A549 (cell line): Measurements from ENCODE around the gene C19orf81. TPM values are rescaled to one million over a fixed set of nuclear protein-coding genes. Genes with fewer than 3 reads are reported as not detected.

ENCODE experiments used
- ATAC-seq, 2 experiments: fragments of 200-7000 bp in 1 of 2; fragments of >200 bp in 1 of 2; cut with Nextera tagmentation in 1 of 2; cut with Tn5 transposase in 1 of 2; 3 replicates each; pipeline versions ENCODE4 v1.8.0 to v1.9.1; 2018 to 2020; ENCODE audit warnings: mild to moderate bottlenecking in 1 of 2, moderate library complexity in 1 of 2
- CTCF ChIA-PET: fragments of 300-600 bp; sonication (Branson Sonifier 250); formaldehyde crosslinking; extraction: SDS; loops from one replicate; lab custom pipeline; 2021; ENCODE audit warnings: antibody characterized with exemption, inconsistent platforms; lab: Yijun Ruan, JAX
- POLR2A ChIA-PET: fragments of 350-600 bp; formaldehyde crosslinking; extraction: SDS; loops from one replicate; lab custom pipeline; 2021; ENCODE audit warnings: antibody characterized with exemption, inconsistent platforms; lab: Yijun Ruan, JAX
- DNase-seq, 2 experiments: peaks; one replicate each; pipeline versions ENCODE4 v3.0.0 to v3.0.0-alpha.2; 2011 to 2016; ENCODE audit warnings: low read depth in 1 of 2, low spot score in 1 of 2
- FAIRE-seq: peaks from 2 replicates; lab custom pipeline; 2011; peaks lifted over from hg19 to GRCh38; lab: Jason Lieb, UNC
- H3K27ac ChIP-seq, 2 experiments: fragments of >200 bp; sonication (Bioruptor Twin); formaldehyde crosslinking; 3 replicates each; pipeline ENCODE4 v1.5.1; 2016 to 2017
- H3K4me1 ChIP-seq: fragments of >200 bp; sonication (Bioruptor Twin); formaldehyde crosslinking; 3 replicates; pipeline ENCODE4 v1.6.1; 2016
- H3K4me2 ChIP-seq: fragments of >200 bp; sonication (Bioruptor Twin); formaldehyde crosslinking; 3 replicates; pipeline ENCODE4 v1.6.1; 2016
- H3K4me3 ChIP-seq: fragments of >200 bp; sonication (Bioruptor Twin); formaldehyde crosslinking; 3 replicates; pipeline ENCODE4 v1.5.1; 2016
- H3K9me3 ChIP-seq: fragments of >200 bp; sonication (Bioruptor Twin); formaldehyde crosslinking; 3 replicates; pipeline ENCODE4 v1.6.1; 2016
- ATOH8 ChIP-seq: fragments of 250-450 bp; sonication (Bioruptor Pico); IDR thresholded peaks from 2 replicates; pipeline ENCODE4 v1.5.0; 2020; ENCODE audit warnings: low read depth, mild to moderate bottlenecking, moderate library complexity
- BHLHE40 ChIP-seq: IDR thresholded peaks from 2 replicates; pipeline ENCODE4 v1.6.1; 2012; ENCODE audit warnings: low read depth, low read length, inconsistent platforms
- CHD2 ChIP-seq: fragments of 150-350 bp; IDR thresholded peaks from 2 replicates; pipeline ENCODE4 v1.6.1; 2014; ENCODE audit warnings: low read length; ENCODE audit not compliant: partially characterized antibody
- EHF ChIP-seq: fragments of 250-450 bp; sonication (Bioruptor Pico); IDR thresholded peaks from 2 replicates; pipeline ENCODE4 v1.5.0; 2020; ENCODE audit warnings: mild to moderate bottlenecking
- FOXS1 ChIP-seq: fragments of 250-450 bp; sonication (Bioruptor Pico); IDR thresholded peaks from 2 replicates; pipeline ENCODE4 v1.5.0; 2020; ENCODE audit warnings: mild to moderate bottlenecking, moderate library complexity
- HDAC2 ChIP-seq: fragments of 200-600 bp; sonication (generic); IDR thresholded peaks from 2 replicates; pipeline ENCODE4 v1.6.1; 2016
- HMGXB4 ChIP-seq: fragments of 250-450 bp; sonication (Bioruptor Pico); IDR thresholded peaks from 2 replicates; pipeline ENCODE4 v1.5.0; 2021; ENCODE audit warnings: mild to moderate bottlenecking, moderate library complexity, borderline replicate concordance
- HOXB5 ChIP-seq: fragments of 250-450 bp; sonication (Bioruptor Pico); IDR thresholded peaks from 2 replicates; pipeline ENCODE4 v1.5.0; 2020; ENCODE audit warnings: mild to moderate bottlenecking, moderate library complexity
- JUN ChIP-seq, 2 experiments: fragments of >200 bp; sonication (Bioruptor Twin); formaldehyde crosslinking; IDR thresholded peaks; 2 replicates in 1 of 2; 3 replicates in 1 of 2; pipeline ENCODE4 v1.6.1; 2016 to 2017
- KDM1A ChIP-seq: fragments of 200-600 bp; sonication (generic); IDR thresholded peaks from 2 replicates; pipeline ENCODE4 v1.6.1; 2016; ENCODE audit warnings: low read depth, mild to moderate bottlenecking
- KDM5A ChIP-seq: fragments of 200-600 bp; sonication (generic); IDR thresholded peaks from 2 replicates; pipeline ENCODE4 v1.6.1; 2016; ENCODE audit warnings: antibody characterized with exemption, mild to moderate bottlenecking
- MAX ChIP-seq: IDR thresholded peaks from 2 replicates; pipeline ENCODE4 v1.6.1; 2012
- NFE2L2 ChIP-seq: fragments of 150-350 bp; conservative IDR thresholded peaks from 2 replicates; pipeline ENCODE4 v1.6.1; 2014; ENCODE audit warnings: low read length
- RCOR1 ChIP-seq: fragments of 150-350 bp; IDR thresholded peaks from 2 replicates; pipeline ENCODE4 v1.6.1; 2014; ENCODE audit warnings: antibody characterized with exemption, low read length, low read depth
- REST ChIP-seq: fragments of 200-600 bp; sonication (generic); IDR thresholded peaks from 2 replicates; pipeline ENCODE4 v1.6.1; 2016; ENCODE audit warnings: antibody characterized with exemption, mild to moderate bottlenecking, moderate library complexity
- RNF2 ChIP-seq: fragments of 200-600 bp; sonication (generic); IDR thresholded peaks from 2 replicates; pipeline ENCODE4 v1.6.1; 2016; ENCODE audit warnings: low read depth, mild to moderate bottlenecking, antibody characterized with exemption, moderate library complexity, borderline replicate concordance
- SMC3 ChIP-seq: fragments of >200 bp; sonication (Bioruptor Twin); formaldehyde crosslinking; IDR thresholded peaks from 3 replicates; pipeline ENCODE4 v1.6.1; 2018; ENCODE audit warnings: inconsistent platforms
- TFCP2L1 ChIP-seq: fragments of 250-450 bp; sonication (Bioruptor Pico); IDR thresholded peaks from 2 replicates; pipeline ENCODE4 v1.5.0; 2021; ENCODE audit warnings: mild to moderate bottlenecking
- TP53 ChIP-seq: fragments of 250-450 bp; sonication (Bioruptor Pico); IDR thresholded peaks from 2 replicates; pipeline ENCODE4 v1.5.0; 2021; ENCODE audit warnings: mild to moderate bottlenecking, moderate library complexity
- USF2 ChIP-seq: fragments of 450-650 bp; IDR thresholded peaks from 2 replicates; pipeline ENCODE4 v1.6.1; 2014; ENCODE audit warnings: antibody characterized with exemption
- ZSCAN20 ChIP-seq: fragments of 250-450 bp; sonication (Bioruptor Pico); IDR thresholded peaks from 2 replicates; pipeline ENCODE4 v1.8.0; 2022; ENCODE audit warnings: mild to moderate bottlenecking, moderate library complexity
- WGBS: methylation state at CpG from one replicate; pipeline ENCODE4 v1.1.6; 2017; ENCODE audit errors: missing lambda C conversion rate; 5-methylcytosine and 5-hydroxymethylcytosine counted together
- polyA plus RNA-seq, 4 experiments: library from polyadenylated mRNA; depleted of rRNA in 3 of 4; stranded (reverse); fragments of >200 nt; fragmentation: RNase III in 1 of 4; extraction: RNeasy Plus Mini Kit Qiagen cat#74134 plus additional on column Dnase treatment in 1 of 4; gene quantifications; 2 replicates in 3 of 4; 3 replicates in 1 of 4; pipeline ENCODE4 v1.2.3, GENCODE V29; 2011 to 2017

C19orf81 gene
- polyA plus RNA-seq, 2 of the 4 experiments (the other 2 are of a cell fraction): 2.1 to 9.5 TPM

- H3K4me3 ChIP-seq: peak within 1 kb of the TSS; percentile 74
- H3K4me2 ChIP-seq: peak within 1 kb of the TSS; percentile 99
- ChIA-PET POLR2A (interaction anchor here (0.7 kb wide), 1 partner anchor 19 kb away, joined by 4 read pairs; no protein-coding TSS in a partner anchor), CTCF (interaction anchor here (0.6 to 1.3 kb wide), 3 partner anchors 31 to 354 kb away, joined by 3 to 4 read pairs (median 4); no protein-coding TSS in a partner anchor)
- peak within 1 kb of the TSS; percentile 70 to 90 for H3K27ac ChIP-seq
- TF ChIP-seq MAX (peak; percentile 43; the same call in 1 of the 2 replicates), SMC3 (no peak)
- DNase-seq (peak; percentile 55 to 95), ATAC-seq (peak; percentile 87 to 92), FAIRE-seq (no peak)
- peaks cover 4% of the 10 kb centered on the region; the same call in 1 of the 3 replicates for H3K4me1 ChIP-seq
- H3K9me3 ChIP-seq: peaks cover 17% of the 10 kb centered on the region
- 20% methylated on average over 37 of the region's 76 CpGs for WGBS
Measured at GRCh38 chr19:50639121-50640112, 9.8 kb upstream of the C19orf81 start, which contains the start of gene SYT3. TSS of gene SYT3 (minus strand) at chr19:50639881. CDS start at chr19:50637411, 2,470 bp downstream.

- ChIA-PET CTCF (no interaction called here), POLR2A (no interaction called here)
- WGBS: 54% methylated on average over 2 of the region's 2 CpGs
- no peak overlapping the region for H3K4me3 ChIP-seq
- FAIRE-seq (no peak), DNase-seq (no peak), ATAC-seq (no peak)
- peaks cover 4% of the 10 kb centered on the region; the same call in 1 of the 3 replicates for H3K4me1 ChIP-seq
- H3K27ac ChIP-seq: no peak overlapping the region
- TF ChIP-seq KDM5A (no peak), HDAC2 (peak; percentile 76; the same call in 1 of the 2 replicates), TFCP2L1 (CRISPR knock-in tag) (no peak), HOXB5 (CRISPR knock-in tag) (no peak), RNF2 (no peak), KDM1A (peak; percentile 94)
- H3K4me2 ChIP-seq: peak overlapping the region; percentile 99; the same call in 2 of the 3 replicates
- H3K9me3 ChIP-seq: peaks cover 8% of the 10 kb centered on the region; the same call in 2 of the 3 replicates
Measured at GRCh38 chr19:50640368-50640767, 8.9 kb upstream of the C19orf81 start.

GRCh38 chr19:50644315-50644915 is 4.8 kb upstream of the C19orf81 start:
- no peak for FAIRE-seq
- POLR2A ChIA-PET: no interaction called here
- Histone ChIP-seq H3K27ac (no peak overlapping the region), H3K4me3 (no peak overlapping the region), H3K4me2 (no peak overlapping the region), H3K9me3 (no peaks in the 10 kb centered on the region), H3K4me1 (peaks cover 20% of the 10 kb centered on the region)
- CTCF ChIA-PET: interaction anchor here (1.9 kb wide), 1 partner anchor 25 kb away, joined by 9 read pairs; no protein-coding TSS in a partner anchor
- no peak for DNase-seq
- ATAC-seq: no peak
- WGBS: 0% methylated on average over 1 of the region's 1 CpG
- TF ChIP-seq SMC3: no peak
- TF ChIP-seq NFE2L2: no peak
- no peak for TF ChIP-seq CHD2
- TF ChIP-seq ZSCAN20: no peak
- no peak for TF ChIP-seq BHLHE40
- TF ChIP-seq TP53 (CRISPR knock-in tag): no peak
- no peak for TF ChIP-seq REST
- TF ChIP-seq JUN (IDR thresholded peaks at IDR 0.05): no peak
- TF ChIP-seq KDM5A: no peak
- no peak for TF ChIP-seq KDM1A
- no peak for TF ChIP-seq HMGXB4 (CRISPR knock-in tag)
- no peak for TF ChIP-seq USF2
- TF ChIP-seq EHF (CRISPR knock-in tag): no peak
- TF ChIP-seq ATOH8: no peak
- TF ChIP-seq RCOR1: no peak
- no peak for TF ChIP-seq FOXS1
